HepG2 (cell line): ENCODE data around the gene CKS1B. TPM values are rescaled to one million over a fixed set of nuclear protein-coding genes. Genes with fewer than 3 reads are reported as not detected.

Source experiments
- CC2D1A ChIP-seq: sonication (generic); formaldehyde crosslinking; IDR thresholded peaks from 2 replicates; pipeline ENCODE4 v1.8.1; 2023; ENCODE audit warnings: mild to moderate bottlenecking, missing genetic modification reagents
- ELF1 ChIP-seq: sonication (generic); formaldehyde crosslinking; IDR thresholded peaks from 2 replicates; pipeline ENCODE4 v1.4.0; 2020; ENCODE audit warnings: missing genetic modification reagents
- FOXA3 ChIP-seq: IDR thresholded peaks from 2 replicates; pipeline ENCODE4 v1.6.1; 2016; ENCODE audit warnings: missing genetic modification reagents, missing compliant biosample characterization
- HNRNPL ChIP-seq: fragments of 200-400 bp; formaldehyde crosslinking; IDR thresholded peaks from 2 replicates; pipeline ENCODE4 v1.6.1; 2017; ENCODE audit warnings: mild to moderate bottlenecking, low read depth, low read length
- HNRNPLL ChIP-seq: fragments of 200-400 bp; formaldehyde crosslinking; IDR thresholded peaks from 2 replicates; pipeline ENCODE4 v1.6.1; 2017; ENCODE audit warnings: mild to moderate bottlenecking, low read depth, low read length; ENCODE audit not compliant: poor library complexity, severe bottlenecking
- HOXA5 ChIP-seq: sonication (generic); formaldehyde crosslinking; IDR thresholded peaks from 2 replicates; pipeline ENCODE4 v1.4.0; 2020; ENCODE audit warnings: missing genetic modification reagents
- MIER3 ChIP-seq: IDR thresholded peaks from 2 replicates; pipeline ENCODE4 v1.6.1; 2016; ENCODE audit warnings: missing compliant biosample characterization, borderline replicate concordance
- MTA3 ChIP-seq: sonication (generic); formaldehyde crosslinking; IDR thresholded peaks from 2 replicates; pipeline ENCODE4 v1.4.0; 2020; ENCODE audit warnings: missing genetic modification reagents
- NFE2L2 ChIP-seq: fragments of 150-350 bp; IDR thresholded peaks from 2 replicates; pipeline ENCODE4 v1.6.1; 2014; ENCODE audit warnings: low read length
- NFIC ChIP-seq: IDR thresholded peaks from 2 replicates; pipeline ENCODE4 v1.6.1; 2012; ENCODE audit warnings: mild to moderate bottlenecking, low read length, inconsistent platforms
- NFYC ChIP-seq: IDR thresholded peaks from 2 replicates; pipeline ENCODE4 v1.6.1; 2016; ENCODE audit warnings: missing genetic modification reagents, missing compliant biosample characterization
- PITX1 ChIP-seq: sonication (generic); formaldehyde crosslinking; IDR thresholded peaks from 2 replicates; pipeline ENCODE4 v1.5.1; 2020; ENCODE audit warnings: mild to moderate bottlenecking, missing genetic modification reagents
- RARG ChIP-seq: sonication (generic); formaldehyde crosslinking; IDR thresholded peaks from 2 replicates; pipeline ENCODE4 v1.4.0; 2020; ENCODE audit warnings: low read depth, mild to moderate bottlenecking, missing genetic modification reagents
- TAF1 ChIP-seq: sonication (generic); formaldehyde crosslinking; IDR thresholded peaks from 2 replicates; pipeline ENCODE4 v1.4.0; 2020; ENCODE audit warnings: missing genetic modification reagents
- ZNF17 ChIP-seq: sonication (generic); formaldehyde crosslinking; IDR thresholded peaks from 2 replicates; pipeline ENCODE4 v1.5.0; 2020; ENCODE audit warnings: mild to moderate bottlenecking, missing genetic modification reagents
- ZNF205 ChIP-seq: IDR thresholded peaks from 2 replicates; pipeline ENCODE4 v1.6.1; 2018; ENCODE audit warnings: missing biosample characterization, missing genetic modification reagents
- ZNF292 ChIP-seq: sonication (generic); formaldehyde crosslinking; IDR thresholded peaks from 2 replicates; pipeline ENCODE4 v1.8.1; 2022; ENCODE audit warnings: mild to moderate bottlenecking, low read depth, missing genetic modification reagents, borderline replicate concordance
- ZNF326 ChIP-seq: sonication (generic); formaldehyde crosslinking; IDR thresholded peaks from 2 replicates; pipeline ENCODE4 v1.4.0; 2020; ENCODE audit warnings: missing genetic modification reagents, borderline replicate concordance
- ZNF441 ChIP-seq: sonication (generic); formaldehyde crosslinking; IDR thresholded peaks from 2 replicates; pipeline ENCODE4 v1.7.0; 2021; ENCODE audit warnings: missing genetic modification reagents, borderline replicate concordance
- ZNF547 ChIP-seq: sonication (generic); formaldehyde crosslinking; IDR thresholded peaks from 2 replicates; pipeline ENCODE4 v1.5.1; 2020; ENCODE audit warnings: mild to moderate bottlenecking, missing genetic modification reagents
- ZNF563 ChIP-seq: sonication (generic); formaldehyde crosslinking; IDR thresholded peaks from 2 replicates; pipeline ENCODE4 v1.8.0; 2022; ENCODE audit warnings: mild to moderate bottlenecking, moderate library complexity, missing genetic modification reagents
- ZNF891 ChIP-seq: sonication (generic); formaldehyde crosslinking; IDR thresholded peaks from 2 replicates; pipeline ENCODE4 v1.5.0; 2020; ENCODE audit warnings: mild to moderate bottlenecking, missing genetic modification reagents
- polyA plus RNA-seq, 8 experiments: library from polyadenylated mRNA; depleted of rRNA in 3 of 8; stranded (reverse) in 7 of 8; unstranded in 1 of 8; fragments of >200 nt; fragmentation: Illumina TruSeq in 4 of 8; extraction: Trizol in 4 of 8; gene quantifications; 2 replicates each; pipeline versions ENCODE4 v1.2.1 to v1.2.3, GENCODE V29; 2011 to 2016; ENCODE audit warnings: low read depth in 4 of 8, missing spikeins in 1 of 8, mixed read lengths in 1 of 8; ENCODE audit not compliant: insufficient read depth in 1 of 8
- total RNA-seq, 5 experiments: library from RNA; depleted of rRNA; stranded (reverse); fragments of >200 nt; fragmentation: Illumina TruSeq; extraction: Trizol; gene quantifications; 2 replicates each; pipeline ENCODE4 v1.2.3, GENCODE V29; 2016; ENCODE audit warnings: low read depth in 1 of 5
- TF ChIP-seq, protein P1 (sequence below), 2 experiments: sonication (generic) in 1 of 2; formaldehyde crosslinking in 1 of 2; IDR thresholded peaks; 2 replicates each; pipeline versions ENCODE4 v1.4.0 to v1.6.1; 2016 to 2020; ENCODE audit warnings: borderline replicate concordance in 1 of 2, low read depth in 1 of 2, mild to moderate bottlenecking in 1 of 2, missing genetic modification reagents in 1 of 2
- TF ChIP-seq, protein P2 (sequence below): sonication (generic); formaldehyde crosslinking; IDR thresholded peaks from 2 replicates; pipeline ENCODE4 v1.4.0; 2020; ENCODE audit warnings: missing genetic modification reagents

The CKS1B gene
- total and polyA plus RNA-seq, 2 of the 13 experiments (the other 11 are each of a cell fraction or from before 2014, with no cell fraction given), result 217 to 222 TPM

DNA sequence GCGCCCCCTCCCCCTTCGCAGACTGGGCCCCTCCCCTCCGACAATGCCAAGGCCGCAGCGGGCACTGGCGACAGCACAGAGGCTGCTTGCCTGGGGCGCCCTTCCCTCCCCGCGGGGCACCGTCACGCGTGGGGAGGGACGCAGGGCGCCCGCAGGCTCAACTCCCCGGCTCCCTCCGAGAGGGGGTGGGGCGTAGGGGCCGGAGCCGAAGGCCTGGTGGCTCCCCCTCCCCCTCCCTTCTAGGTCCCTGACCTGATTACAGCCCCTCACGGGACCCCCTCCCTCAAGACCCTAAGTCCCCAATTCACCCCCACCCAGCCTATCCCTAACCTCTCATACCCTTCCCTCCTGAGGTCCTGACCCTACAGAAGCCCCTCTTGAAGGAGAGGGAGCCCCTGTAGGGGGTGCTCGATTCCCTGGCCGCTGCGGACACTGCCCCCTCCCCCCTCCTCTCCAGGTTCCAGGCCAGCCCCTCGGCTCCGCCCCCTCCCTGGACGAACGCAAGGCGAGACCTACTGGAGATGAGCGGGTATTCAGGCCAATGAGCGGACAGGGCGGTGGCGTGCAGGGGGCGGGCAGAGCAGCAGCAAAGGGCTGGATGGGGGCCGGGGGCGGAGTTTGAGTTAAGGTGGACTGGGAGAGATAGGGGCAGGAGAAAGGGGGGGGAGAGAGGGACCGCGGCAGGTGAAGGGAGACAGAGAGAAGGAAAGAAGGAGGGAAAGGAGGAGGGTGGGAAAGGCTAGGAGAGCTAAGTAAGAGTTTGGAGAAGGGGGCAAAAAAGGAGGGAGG, 27.4 kb downstream of the CKS1B start (continued):
- no peak for TF ChIP-seq FOXA3 (CRISPR knock-in tag)
- TF ChIP-seq NFYC (CRISPR knock-in tag), result peak; percentile 89
- TF ChIP-seq TAF1, result no peak; the same call in 1 of the 2 replicates
- no peak for TF ChIP-seq ZNF563
- TF ChIP-seq NFIC, result no peak
- TF ChIP-seq HNRNPL, result peak; percentile 66; the same call in 1 of the 2 replicates
- TF ChIP-seq ZNF891 (CRISPR knock-in tag), result no peak
- TF ChIP-seq HNRNPLL, result peak; percentile 58
- no peak for TF ChIP-seq ZNF205
- TF ChIP-seq, protein P1, sequence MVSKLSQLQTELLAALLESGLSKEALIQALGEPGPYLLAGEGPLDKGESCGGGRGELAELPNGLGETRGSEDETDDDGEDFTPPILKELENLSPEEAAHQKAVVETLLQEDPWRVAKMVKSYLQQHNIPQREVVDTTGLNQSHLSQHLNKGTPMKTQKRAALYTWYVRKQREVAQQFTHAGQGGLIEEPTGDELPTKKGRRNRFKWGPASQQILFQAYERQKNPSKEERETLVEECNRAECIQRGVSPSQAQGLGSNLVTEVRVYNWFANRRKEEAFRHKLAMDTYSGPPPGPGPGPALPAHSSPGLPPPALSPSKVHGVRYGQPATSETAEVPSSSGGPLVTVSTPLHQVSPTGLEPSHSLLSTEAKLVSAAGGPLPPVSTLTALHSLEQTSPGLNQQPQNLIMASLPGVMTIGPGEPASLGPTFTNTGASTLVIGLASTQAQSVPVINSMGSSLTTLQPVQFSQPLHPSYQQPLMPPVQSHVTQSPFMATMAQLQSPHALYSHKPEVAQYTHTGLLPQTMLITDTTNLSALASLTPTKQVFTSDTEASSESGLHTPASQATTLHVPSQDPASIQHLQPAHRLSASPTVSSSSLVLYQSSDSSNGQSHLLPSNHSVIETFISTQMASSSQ (IDR thresholded peaks at IDR 0.05; ENCODE audit: low read depth), result peak; percentile 19; the same call in 1 of the 2 replicates
- TF ChIP-seq, protein P1 (CRISPR knock-in tag; IDR thresholded peaks at IDR 0.05; ENCODE audit: borderline replicate concordance), result no peak
- no peak for TF ChIP-seq NFE2L2
- TF ChIP-seq CC2D1A (CRISPR knock-in tag), result no peak
- no peak for TF ChIP-seq ZNF17 (CRISPR knock-in tag)
- TF ChIP-seq ZNF441 (CRISPR knock-in tag), result no peak
- TF ChIP-seq MTA3, result no peak
- TF ChIP-seq RARG, result no peak
- no peak for TF ChIP-seq HOXA5
- TF ChIP-seq, protein P2, sequence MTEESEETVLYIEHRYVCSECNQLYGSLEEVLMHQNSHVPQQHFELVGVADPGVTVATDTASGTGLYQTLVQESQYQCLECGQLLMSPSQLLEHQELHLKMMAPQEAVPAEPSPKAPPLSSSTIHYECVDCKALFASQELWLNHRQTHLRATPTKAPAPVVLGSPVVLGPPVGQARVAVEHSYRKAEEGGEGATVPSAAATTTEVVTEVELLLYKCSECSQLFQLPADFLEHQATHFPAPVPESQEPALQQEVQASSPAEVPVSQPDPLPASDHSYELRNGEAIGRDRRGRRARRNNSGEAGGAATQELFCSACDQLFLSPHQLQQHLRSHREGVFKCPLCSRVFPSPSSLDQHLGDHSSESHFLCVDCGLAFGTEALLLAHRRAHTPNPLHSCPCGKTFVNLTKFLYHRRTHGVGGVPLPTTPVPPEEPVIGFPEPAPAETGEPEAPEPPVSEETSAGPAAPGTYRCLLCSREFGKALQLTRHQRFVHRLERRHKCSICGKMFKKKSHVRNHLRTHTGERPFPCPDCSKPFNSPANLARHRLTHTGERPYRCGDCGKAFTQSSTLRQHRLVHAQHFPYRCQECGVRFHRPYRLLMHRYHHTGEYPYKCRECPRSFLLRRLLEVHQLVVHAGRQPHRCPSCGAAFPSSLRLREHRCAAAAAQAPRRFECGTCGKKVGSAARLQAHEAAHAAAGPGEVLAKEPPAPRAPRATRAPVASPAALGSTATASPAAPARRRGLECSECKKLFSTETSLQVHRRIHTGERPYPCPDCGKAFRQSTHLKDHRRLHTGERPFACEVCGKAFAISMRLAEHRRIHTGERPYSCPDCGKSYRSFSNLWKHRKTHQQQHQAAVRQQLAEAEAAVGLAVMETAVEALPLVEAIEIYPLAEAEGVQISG (CRISPR knock-in tag), result no peak
- TF ChIP-seq ZNF292 (CRISPR knock-in tag), result no peak
- TF ChIP-seq MIER3 (CRISPR knock-in tag), result no peak
- TF ChIP-seq ZNF547 (CRISPR knock-in tag), result no peak
- no peak for TF ChIP-seq ZNF326 (CRISPR knock-in tag)
- TF ChIP-seq PITX1 (CRISPR knock-in tag), result 0 out of 2 replicates have a peak, but pooled peaks have one; percentile 19
- no peak for TF ChIP-seq ELF1 (CRISPR knock-in tag)
